Right atrium auricular region (tissue), 2 donors: Measurements from ENCODE around the gene ERGIC1. TPM values are rescaled to one million over a fixed set of nuclear protein-coding genes. Genes with fewer than 3 reads are reported as not detected.
A peak's percentile ranks its signal among the peaks of the same experiment; 100 is the strongest.

ENCODE experiments used
- DNase-seq: peaks from one replicate; pipeline ENCODE4 v3.0.0-alpha.2; 2019; ENCODE audit warnings: low spot score
- H3K27ac ChIP-seq, 2 donors: fragments of 200-600 bp; sonication (generic); 1 replicate in 1 of 2; 2 replicates in 1 of 2; pipeline ENCODE4 v1.5.1; 2016 to 2019
- H3K27me3 ChIP-seq, 2 donors: fragments of 200-600 bp; sonication (generic); one replicate each; pipeline versions ENCODE4 v1.5.1 to v1.6.0; 2017 to 2019
- H3K36me3 ChIP-seq: fragments of 200-600 bp; sonication (generic); one replicate; pipeline ENCODE4 v1.5.1; 2016
- H3K4me1 ChIP-seq, 2 donors: fragments of 200-600 bp; sonication (generic); one replicate each; pipeline versions ENCODE4 v1.5.1 to v1.6.0; 2017 to 2019
- H3K4me3 ChIP-seq, 2 donors: fragments of 200-600 bp; sonication (generic); 1 replicate in 1 of 2; 2 replicates in 1 of 2; pipeline ENCODE4 v1.5.1; 2017 to 2019; ENCODE audit warnings: mild to moderate bottlenecking in 1 of 2, moderate library complexity in 1 of 2
- H3K9me3 ChIP-seq, 2 donors: fragments of 200-600 bp; sonication (generic); one replicate each; pipeline ENCODE4 v1.5.1; 2019
- total RNA-seq, 2 donors: library from RNA; depleted of rRNA; stranded (reverse); fragments of >200 nt; gene quantifications; one replicate each; pipeline ENCODE4 v1.1.0, GENCODE V29; 2016
- TF ChIP-seq, protein P1 (sequence below), 2 donors: fragments of 200-600 bp; sonication (generic); IDR thresholded peaks; one replicate each; pipeline ENCODE4 v1.5.1; 2019; ENCODE audit warnings: antibody characterized with exemption in 2 of 2

The ERGIC1 gene
- total RNA-seq, 2 donors from 2014 or later, result 70.7 to 113 TPM

DNA sequence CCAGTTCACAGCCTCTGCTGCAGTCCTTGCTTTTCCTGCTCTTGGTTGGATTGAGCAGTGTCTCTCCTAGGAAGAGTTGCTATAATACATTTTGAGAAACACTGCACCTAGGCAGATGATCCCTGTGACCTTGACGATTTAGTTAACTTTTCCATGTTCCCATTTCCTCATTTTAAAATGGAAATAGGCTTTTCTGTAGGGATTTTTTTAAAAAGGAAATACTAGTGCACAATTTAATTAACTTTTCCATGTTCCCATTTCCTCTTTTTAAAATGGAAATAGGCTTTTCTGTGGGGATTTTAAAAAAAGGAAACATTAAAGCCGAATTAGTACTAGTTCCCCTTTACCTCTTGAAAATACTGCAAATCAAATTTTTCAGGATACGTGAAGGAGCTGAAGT, 154.2 kb downstream of the ERGIC1 start:
- DNase-seq, result peak; percentile 30
- Histone ChIP-seq H3K27me3 (no peaks in the 10 kb centered on the region), H3K27ac (no peak overlapping the region), H3K9me3 (no peaks in the 10 kb centered on the region), H3K36me3 (peaks cover 12% of the 10 kb centered on the region), H3K4me1 (peaks cover 0 to 14% of the 10 kb centered on the region in 2 donors), H3K4me3 (no peak overlapping the region)
- TF ChIP-seq, protein P1, sequence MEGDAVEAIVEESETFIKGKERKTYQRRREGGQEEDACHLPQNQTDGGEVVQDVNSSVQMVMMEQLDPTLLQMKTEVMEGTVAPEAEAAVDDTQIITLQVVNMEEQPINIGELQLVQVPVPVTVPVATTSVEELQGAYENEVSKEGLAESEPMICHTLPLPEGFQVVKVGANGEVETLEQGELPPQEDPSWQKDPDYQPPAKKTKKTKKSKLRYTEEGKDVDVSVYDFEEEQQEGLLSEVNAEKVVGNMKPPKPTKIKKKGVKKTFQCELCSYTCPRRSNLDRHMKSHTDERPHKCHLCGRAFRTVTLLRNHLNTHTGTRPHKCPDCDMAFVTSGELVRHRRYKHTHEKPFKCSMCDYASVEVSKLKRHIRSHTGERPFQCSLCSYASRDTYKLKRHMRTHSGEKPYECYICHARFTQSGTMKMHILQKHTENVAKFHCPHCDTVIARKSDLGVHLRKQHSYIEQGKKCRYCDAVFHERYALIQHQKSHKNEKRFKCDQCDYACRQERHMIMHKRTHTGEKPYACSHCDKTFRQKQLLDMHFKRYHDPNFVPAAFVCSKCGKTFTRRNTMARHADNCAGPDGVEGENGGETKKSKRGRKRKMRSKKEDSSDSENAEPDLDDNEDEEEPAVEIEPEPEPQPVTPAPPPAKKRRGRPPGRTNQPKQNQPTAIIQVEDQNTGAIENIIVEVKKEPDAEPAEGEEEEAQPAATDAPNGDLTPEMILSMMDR (IDR thresholded peaks at IDR 0.05), result no peak

DNA sequence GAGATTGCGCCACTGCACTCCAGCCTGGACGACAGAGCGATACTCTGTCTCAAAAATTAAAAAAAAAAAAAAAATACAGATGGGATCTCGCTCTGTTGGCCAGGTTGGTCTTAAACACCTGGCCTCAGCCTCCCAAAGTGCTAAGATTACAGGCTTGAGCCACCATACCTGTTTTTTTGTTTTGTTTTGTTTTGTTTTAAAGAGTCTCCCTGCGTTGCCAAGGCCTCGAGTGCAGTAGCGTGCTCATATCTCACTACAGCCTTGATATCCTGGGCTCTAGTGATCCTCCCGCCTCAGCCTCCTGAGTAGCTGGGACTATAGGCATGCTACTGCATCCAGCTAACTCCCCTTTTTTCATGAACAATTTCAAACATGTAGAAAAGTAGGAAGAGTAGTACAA, 156.7 kb downstream of the ERGIC1 start:
- Histone ChIP-seq H3K27me3 (no peaks in the 10 kb centered on the region), H3K36me3 (peaks cover 22% of the 10 kb centered on the region), H3K4me3 (no peak overlapping the region), H3K9me3 (no peaks in the 10 kb centered on the region), H3K4me1 (peaks cover 0 to 5% of the 10 kb centered on the region in 2 donors), H3K27ac (no peak overlapping the region)
- TF ChIP-seq, protein P1 (IDR thresholded peaks at IDR 0.05), result no peak
- no peak for DNase-seq

DNA sequence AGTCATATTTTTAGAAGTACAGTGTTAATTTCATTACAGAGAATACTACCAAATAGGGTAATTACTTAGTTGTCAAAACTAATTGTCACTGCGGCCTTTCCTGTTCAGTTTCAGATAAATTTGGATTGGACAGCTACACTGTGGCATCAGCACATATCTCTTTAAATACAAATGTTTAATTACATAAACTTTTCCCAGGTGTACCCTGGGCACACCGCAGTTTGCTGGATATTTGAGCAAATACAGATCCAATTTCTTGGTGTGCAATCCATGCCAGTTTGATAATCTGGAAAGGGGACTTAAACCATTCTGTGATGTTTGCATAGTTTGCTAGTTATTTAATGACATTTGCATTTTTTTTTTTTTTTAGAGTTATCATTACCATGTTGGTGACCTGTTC, 160.4 kb downstream of the ERGIC1 start:
- Histone ChIP-seq H3K9me3 (no peaks in the 10 kb centered on the region), H3K27ac (no peak overlapping the region), H3K36me3 (peaks cover 36% of the 10 kb centered on the region), H3K4me3 (no peak overlapping the region), H3K4me1 (peaks cover 0 to 2% of the 10 kb centered on the region in 2 donors), H3K27me3 (no peaks in the 10 kb centered on the region)
- no peak for DNase-seq
- TF ChIP-seq, protein P1 (IDR thresholded peaks at IDR 0.05), result no peak

DNA sequence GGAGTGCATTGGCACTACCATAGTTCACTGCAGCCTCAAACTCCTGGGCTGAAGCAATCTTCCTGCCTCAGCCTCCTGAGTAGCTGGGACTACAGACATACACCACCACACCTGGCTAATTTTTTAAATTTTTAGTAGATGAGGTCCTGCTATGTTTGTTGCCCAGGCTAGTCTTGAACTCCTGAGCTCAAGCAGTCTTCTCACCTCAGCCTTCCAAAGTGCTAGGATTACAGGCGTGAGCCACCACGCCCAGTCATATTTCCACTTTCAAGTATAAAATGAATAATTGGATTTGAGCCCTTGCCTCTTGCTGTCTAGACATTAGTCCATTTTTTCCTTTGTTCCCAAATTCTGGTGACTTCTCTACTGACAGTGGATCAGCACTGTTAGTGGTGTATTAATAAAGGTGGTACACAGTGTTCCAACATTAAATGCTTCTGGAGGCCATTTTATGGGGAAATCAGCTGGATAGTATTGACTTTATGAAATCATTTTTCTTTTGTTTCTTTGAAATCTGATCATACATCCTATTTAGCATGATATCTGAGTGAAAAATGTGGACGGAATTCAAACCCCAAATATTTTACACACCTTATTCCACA, 165.4 kb downstream of the ERGIC1 start:
- DNase-seq, result no peak
- Histone ChIP-seq H3K27me3 (no peaks in the 10 kb centered on the region), H3K36me3 (peaks cover 25% of the 10 kb centered on the region), H3K9me3 (no peaks in the 10 kb centered on the region), H3K27ac (peak overlapping the region; percentile 6 to 8), H3K4me1 (peaks cover 0 to 40% of the 10 kb centered on the region in 2 donors), H3K4me3 (no peak overlapping the region)
- TF ChIP-seq, protein P1 (IDR thresholded peaks at IDR 0.05), result no peak

DNA sequence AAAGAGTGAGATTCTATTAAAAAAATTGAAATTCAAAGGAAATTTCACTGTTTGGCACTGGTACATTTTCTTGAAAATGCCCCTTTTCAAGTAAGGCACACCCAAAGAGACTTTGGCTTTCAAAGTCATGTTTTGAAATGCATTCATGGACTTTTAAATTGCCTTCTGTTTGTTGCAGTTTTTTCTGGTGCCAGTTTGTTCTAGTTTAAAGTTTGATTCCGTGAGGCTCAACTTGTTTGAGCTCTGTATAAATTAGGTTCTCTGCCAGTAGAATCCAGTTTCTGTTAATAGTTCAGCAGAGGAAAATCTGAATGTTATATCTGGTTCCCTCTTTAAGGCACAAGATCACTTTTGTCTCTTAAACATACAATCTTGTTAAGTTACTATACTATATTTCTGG, 165.9 kb downstream of the ERGIC1 start:
- TF ChIP-seq, protein P1 (IDR thresholded peaks at IDR 0.05), result no peak

More for the DNA sequence above, 165.9 kb downstream of the ERGIC1 start:
- DNase-seq, result no peak
- Histone ChIP-seq H3K27ac (peak overlapping the region; percentile 6 to 8), H3K36me3 (peaks cover 22% of the 10 kb centered on the region), H3K4me1 (peaks cover 0 to 45% of the 10 kb centered on the region in 2 donors), H3K9me3 (no peaks in the 10 kb centered on the region), H3K4me3 (no peak overlapping the region), H3K27me3 (no peaks in the 10 kb centered on the region)
